B cell (primary cell): ENCODE measurements around the gene NDUFA9.

Experiments used
- CTCF ChIP-seq: fragments of 200-600 bp; IDR thresholded peaks from one replicate; pipeline ENCODE4 v1.8.0; 2022; ENCODE audit warnings: antibody characterized with exemption, mild to moderate bottlenecking
- EZH2 ChIP-seq: IDR thresholded peaks from 2 replicates; pipeline ENCODE4 v1.6.1; 2012; ENCODE audit warnings: borderline replicate concordance, low read depth, mild to moderate bottlenecking, moderate library complexity, low read length; ENCODE audit not compliant: insufficient read depth, poor library complexity, severe bottlenecking

- no peak for TF ChIP-seq CTCF
- no peak for TF ChIP-seq EZH2
Measured at GRCh38 chr12:4603421-4603820, 45.5 kb upstream of the NDUFA9 start.
